Natural killer cell (primary cell): ENCODE data around the gene SLC25A21. TPM values are rescaled to one million over a fixed set of nuclear protein-coding genes. Genes with fewer than 3 reads are reported as not detected.

Experiments
- ATAC-seq, 3 donors: fragments of 150-1000 bp in 2 of 3; fragments of 200-7000 bp in 1 of 3; cut with Tn5 transposase; 1 replicate in 1 of 3; 2 replicates in 2 of 3; pipeline ENCODE4 v1.10.0; 2021; ENCODE audit warnings: mild to moderate bottlenecking in 2 of 3, moderate library complexity in 2 of 3
- DNase-seq, 2 donors: peaks; one replicate each; pipeline versions ENCODE4 v3.0.0 to v3.0.0-alpha.2; 2013 to 2021; ENCODE audit warnings: mixed read lengths in 1 of 2
- H3K27ac ChIP-seq: one replicate; pipeline ENCODE4 v1.5.1; 2013; ENCODE audit warnings: mild to moderate bottlenecking, low read length
- H3K27me3 ChIP-seq: one replicate; pipeline ENCODE4 v1.6.1; 2013; ENCODE audit warnings: low read length; ENCODE audit not compliant: control insufficient read depth, insufficient read depth
- H3K36me3 ChIP-seq: one replicate; pipeline ENCODE4 v1.6.1; 2013; ENCODE audit warnings: low read length; ENCODE audit not compliant: control insufficient read depth, insufficient read depth
- H3K4me1 ChIP-seq: one replicate; pipeline ENCODE4 v1.6.1; 2013; ENCODE audit warnings: low read length; ENCODE audit not compliant: control insufficient read depth, insufficient read depth
- H3K4me3 ChIP-seq: one replicate; pipeline ENCODE4 v1.5.1; 2013; ENCODE audit warnings: low read length
- H3K9me3 ChIP-seq: one replicate; pipeline ENCODE4 v1.6.1; 2013; ENCODE audit warnings: low read length; ENCODE audit not compliant: control insufficient read depth, insufficient read depth
- H3K27ac Mint-ChIP-seq, 2 donors: one replicate each; pipeline ENCODE4 v1.8.0; 2022; ENCODE audit warnings: mild to moderate bottlenecking in 2 of 2, mixed read lengths in 2 of 2, moderate library complexity in 1 of 2
- H3K27me3 Mint-ChIP-seq, 2 donors: one replicate each; pipeline ENCODE4 v1.8.0; 2022; ENCODE audit warnings: low read depth in 2 of 2, mixed read lengths in 2 of 2
- H3K36me3 Mint-ChIP-seq: one replicate; pipeline ENCODE4 v1.8.0; 2022; ENCODE audit warnings: mixed read lengths
- H3K4me1 Mint-ChIP-seq, 2 donors: one replicate each; pipeline ENCODE4 v1.8.0; 2022; ENCODE audit warnings: mixed read lengths in 2 of 2
- H3K4me3 Mint-ChIP-seq: one replicate; pipeline ENCODE4 v1.8.0; 2022; ENCODE audit warnings: mild to moderate bottlenecking, moderate library complexity, mixed read lengths
- H3K9me3 Mint-ChIP-seq, 2 donors: one replicate each; pipeline ENCODE4 v1.8.0; 2022; ENCODE audit warnings: mixed read lengths in 2 of 2
- CTCF ChIP-seq: fragments of 200-600 bp; IDR thresholded peaks from one replicate; pipeline ENCODE4 v1.8.0; 2022; ENCODE audit warnings: antibody characterized with exemption
- WGBS: methylation state at CpG from one replicate; pipeline ENCODE4 v1.1.7; 2013; ENCODE audit warnings: missing lambda C conversion rate; ENCODE audit not compliant: insufficient coverage; 5-methylcytosine and 5-hydroxymethylcytosine counted together
- intact Hi-C: fragments of 100-400 bp; cut with micrococcal nuclease; formaldehyde crosslinking; loops from one replicate; pipeline ENCODE4 v1.14.2; 2022
- total RNA-seq, 4 donors: library from RNA; stranded (reverse); fragments of 120-200 nt in 1 of 4; gene quantifications; one replicate each; pipeline versions ENCODE4 v1.2.3 to v1.2.4, GENCODE V29; 2013 to 2022

The SLC25A21 gene
- total RNA-seq, 3 donors from 2014 or later (not counting 1 experiment from before 2014, with no cell fraction given): not detected

DNA sequence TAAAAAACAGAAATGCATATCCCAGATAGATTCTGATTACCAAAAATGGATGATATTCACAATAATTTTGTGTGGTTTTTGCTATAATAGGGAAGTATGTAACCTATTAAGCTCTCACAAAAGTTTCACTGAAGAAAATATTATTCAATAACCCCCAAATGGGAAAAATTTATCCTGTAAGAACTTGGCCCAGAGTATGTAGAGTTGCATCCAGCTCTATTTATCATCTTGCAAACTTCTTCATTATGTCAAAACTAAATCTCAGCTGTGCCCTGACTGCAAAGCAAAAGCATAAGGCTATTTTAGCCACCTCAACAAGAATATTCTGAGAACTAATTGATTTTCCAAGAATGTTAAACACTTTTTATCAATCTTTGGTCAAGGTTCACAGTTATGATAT lies 311.6 kb downstream of the SLC25A21 start:
- H3K9me3 Mint-ChIP-seq: peaks cover 5 to 8% of the 10 kb centered on the region in 2 donors
- H3K4me3 Mint-ChIP-seq: no peak overlapping the region
- Histone ChIP-seq H3K27me3 (no peaks in the 10 kb centered on the region), H3K9me3 (no peaks in the 10 kb centered on the region), H3K27ac (no peak overlapping the region), H3K36me3 (no peaks in the 10 kb centered on the region), H3K4me1 (no peaks in the 10 kb centered on the region), H3K4me3 (no peak overlapping the region)
- no peak overlapping the region for H3K27ac Mint-ChIP-seq
- intact Hi-C loops: no loop called here
- no peak for DNase-seq
- ATAC-seq: no peak
- H3K36me3 Mint-ChIP-seq: no peaks in the 10 kb centered on the region
- H3K27me3 Mint-ChIP-seq: no peaks in the 10 kb centered on the region
- H3K4me1 Mint-ChIP-seq: no peaks in the 10 kb centered on the region
- TF ChIP-seq CTCF: no peak

GRCh38 chr14:36859119-36859518 lies 313.3 kb downstream of the SLC25A21 start:
- 90% methylated on average over 2 of the region's 3 CpGs for WGBS
- H3K27me3 ChIP-seq: no peaks in the 10 kb centered on the region

GRCh38 chr14:36857842-36858445 lies 314.5 kb downstream of the SLC25A21 start:
- H3K4me1 ChIP-seq: no peaks in the 10 kb centered on the region
- H3K27me3 ChIP-seq: no peaks in the 10 kb centered on the region
- H3K4me3 ChIP-seq: no peak overlapping the region
- DNase-seq: no peak
- Mint-ChIP-seq H3K4me1 (no peaks in the 10 kb centered on the region), H3K4me3 (no peak overlapping the region), H3K27ac (no peak overlapping the region), H3K9me3 (peaks cover 2 to 6% of the 10 kb centered on the region in 2 donors), H3K36me3 (no peaks in the 10 kb centered on the region), H3K27me3 (no peaks in the 10 kb centered on the region)
- intact Hi-C loops: no loop called here
- H3K27ac ChIP-seq: no peak overlapping the region
- 67% methylated on average over 1 of the region's 5 CpGs for WGBS
- no peaks in the 10 kb centered on the region for H3K36me3 ChIP-seq
- no peak for TF ChIP-seq CTCF
- H3K9me3 ChIP-seq: no peaks in the 10 kb centered on the region
- ATAC-seq: no peak

More at GRCh38 chr14:36859119-36859518, 313.3 kb downstream of the SLC25A21 start:
- H3K4me3 Mint-ChIP-seq: no peak overlapping the region
- Histone ChIP-seq H3K4me3 (no peak overlapping the region), H3K4me1 (no peaks in the 10 kb centered on the region), H3K27ac (no peak overlapping the region), H3K36me3 (no peaks in the 10 kb centered on the region), H3K9me3 (no peaks in the 10 kb centered on the region)
- no peaks in the 10 kb centered on the region for H3K36me3 Mint-ChIP-seq
- no peak for DNase-seq
- no peaks in the 10 kb centered on the region for H3K27me3 Mint-ChIP-seq
- no peak overlapping the region for H3K27ac Mint-ChIP-seq
- no peaks in the 10 kb centered on the region for H3K4me1 Mint-ChIP-seq
- no peak for TF ChIP-seq CTCF
- no peak for ATAC-seq
- peaks cover 5 to 8% of the 10 kb centered on the region in 2 donors for H3K9me3 Mint-ChIP-seq
- intact Hi-C loops: no loop called here

GRCh38 chr14:36857136-36857535 lies 315.3 kb downstream of the SLC25A21 start:
- no peaks in the 10 kb centered on the region for H3K4me1 Mint-ChIP-seq
- ATAC-seq (no peak), DNase-seq (no peak)
- no peaks in the 10 kb centered on the region for H3K36me3 ChIP-seq
- no peaks in the 10 kb centered on the region for H3K4me1 ChIP-seq
- TF ChIP-seq CTCF: no peak
- no peak overlapping the region for H3K4me3 ChIP-seq
- intact Hi-C loops: no loop called here
- H3K27me3 Mint-ChIP-seq: no peaks in the 10 kb centered on the region
- H3K27me3 ChIP-seq: no peaks in the 10 kb centered on the region
- no peaks in the 10 kb centered on the region for H3K36me3 Mint-ChIP-seq
- peaks cover 2 to 6% of the 10 kb centered on the region in 2 donors for H3K9me3 Mint-ChIP-seq
- H3K27ac ChIP-seq: no peak overlapping the region
- H3K27ac Mint-ChIP-seq: no peak overlapping the region
- no peak overlapping the region for H3K4me3 Mint-ChIP-seq
- H3K9me3 ChIP-seq: no peaks in the 10 kb centered on the region
- WGBS: 84% methylated on average over 7 of the region's 7 CpGs
